ENCODE measurements around the gene DCDC2C.

The DCDC2C gene

GRCh38 chr2:3743951-3744555 lies 40.7 kb downstream of the DCDC2C start:
- DNase-seq = no peak

GRCh38 chr2:3745920-3746319 lies 42.5 kb downstream of the DCDC2C start:
- DNase-seq = no peak

GRCh38 chr2:3747032-3747654 lies 43.8 kb downstream of the DCDC2C start:
- no peak for DNase-seq

- no peak for DNase-seq
Observed at GRCh38 chr2:3747826-3748225, 44.5 kb downstream of the DCDC2C start.

- DNase-seq = no peak
Observed at GRCh38 chr2:3749201-3749600, 45.8 kb downstream of the DCDC2C start.

- DNase-seq = no peak
Observed at GRCh38 chr2:3751251-3751650, 47.9 kb downstream of the DCDC2C start.

- DNase-seq = no peak
Observed at GRCh38 chr2:3751806-3752205, 48.4 kb downstream of the DCDC2C start.

- DNase-seq = no peak
Observed at GRCh38 chr2:3752376-3752775, 49.0 kb downstream of the DCDC2C start.

- DNase-seq = no peak
Observed at GRCh38 chr2:3753561-3753960, 50.2 kb downstream of the DCDC2C start.

GRCh38 chr2:3754280-3754679 lies 50.9 kb downstream of the DCDC2C start:
- no peak for DNase-seq

GRCh38 chr2:3754795-3755194 lies 51.4 kb downstream of the DCDC2C start:
- DNase-seq = no peak

GRCh38 chr2:3755277-3755676 lies 51.9 kb downstream of the DCDC2C start:
- no peak for DNase-seq

- no peak for DNase-seq
Observed at GRCh38 chr2:3756306-3756705, 52.9 kb downstream of the DCDC2C start.

- no peak for DNase-seq
Observed at GRCh38 chr2:3758906-3759305, 55.5 kb downstream of the DCDC2C start.

- DNase-seq = no peak
Observed at GRCh38 chr2:3759331-3759730, 56.0 kb downstream of the DCDC2C start.

- no peak for DNase-seq
Observed at GRCh38 chr2:3759761-3760160, 56.4 kb downstream of the DCDC2C start.

- DNase-seq = no peak
Observed at GRCh38 chr2:3761272-3761671, 57.9 kb downstream of the DCDC2C start.

GRCh38 chr2:3762771-3763447 lies 59.5 kb downstream of the DCDC2C start:
- DNase-seq = no peak

GRCh38 chr2:3766824-3767223 lies 63.4 kb downstream of the DCDC2C start:
- DNase-seq = no peak

- DNase-seq = peak in 1 of 51 donors; percentile 8
Observed at GRCh38 chr2:3768960-3769765, 65.8 kb downstream of the DCDC2C start.

- DNase-seq = no peak
Observed at GRCh38 chr2:3769766-3770165, 66.4 kb downstream of the DCDC2C start.

GRCh38 chr2:3770724-3771415 lies 67.5 kb downstream of the DCDC2C start:
- no peak for DNase-seq

Measured in hypothalamus (tissue), 51 donors.